Fibroblast of upper back skin (primary cell): ENCODE data around the gene TMEM191B.
"Not testable (repeated sequence)": the region's sequence is repeated elsewhere in the genome, so short reads cannot be mapped to it uniquely, and the experiment has no call there.

ENCODE experiments used
- DNase-seq: peaks from one replicate; pipeline ENCODE4 v3.0.0-alpha.2; 2013

The TMEM191B gene

GRCh38 chr22:18558939-18559338, 31.3 kb downstream of the TMEM191B start:
- not testable (repeated sequence) for DNase-seq

- DNase-seq: not testable (repeated sequence)
Observed at GRCh38 chr22:18560099-18560974, 32.7 kb downstream of the TMEM191B start.

- DNase-seq: not testable (repeated sequence)
Observed at GRCh38 chr22:18570509-18571246, 43.1 kb downstream of the TMEM191B start.

GRCh38 chr22:18573483-18574164, 46.0 kb downstream of the TMEM191B start:
- DNase-seq: not testable (repeated sequence)

- not testable (repeated sequence) for DNase-seq
Observed at GRCh38 chr22:18574555-18574954, 47.0 kb downstream of the TMEM191B start.

GRCh38 chr22:18575686-18576085, 48.1 kb downstream of the TMEM191B start:
- not testable (repeated sequence) for DNase-seq

- DNase-seq: not testable (repeated sequence)
Observed at GRCh38 chr22:18577090-18577818, 49.7 kb downstream of the TMEM191B start.

- not testable (repeated sequence) for DNase-seq
Observed at GRCh38 chr22:18577847-18578246, 50.2 kb downstream of the TMEM191B start.
